ENCODE results near the gene CD63.

CD63 gene

GRCh38 chr12:55741931-55742680 is 13.3 kb upstream of the CD63 start:
- no peak for DNase-seq (ENCODE audit: low read depth in 4 of 4, low spot score in 1 of 4)

- no peak for DNase-seq (ENCODE audit: low read depth in 4 of 4, low spot score in 1 of 4)
Measured at GRCh38 chr12:55739025-55739378, 10.2 kb upstream of the CD63 start.

GRCh38 chr12:55738123-55739024 is 9.6 kb upstream of the CD63 start:
- peak; percentile 66 to 84 (median 76) for DNase-seq (ENCODE audit: low read depth in 4 of 4, low spot score in 1 of 4)

DNA sequence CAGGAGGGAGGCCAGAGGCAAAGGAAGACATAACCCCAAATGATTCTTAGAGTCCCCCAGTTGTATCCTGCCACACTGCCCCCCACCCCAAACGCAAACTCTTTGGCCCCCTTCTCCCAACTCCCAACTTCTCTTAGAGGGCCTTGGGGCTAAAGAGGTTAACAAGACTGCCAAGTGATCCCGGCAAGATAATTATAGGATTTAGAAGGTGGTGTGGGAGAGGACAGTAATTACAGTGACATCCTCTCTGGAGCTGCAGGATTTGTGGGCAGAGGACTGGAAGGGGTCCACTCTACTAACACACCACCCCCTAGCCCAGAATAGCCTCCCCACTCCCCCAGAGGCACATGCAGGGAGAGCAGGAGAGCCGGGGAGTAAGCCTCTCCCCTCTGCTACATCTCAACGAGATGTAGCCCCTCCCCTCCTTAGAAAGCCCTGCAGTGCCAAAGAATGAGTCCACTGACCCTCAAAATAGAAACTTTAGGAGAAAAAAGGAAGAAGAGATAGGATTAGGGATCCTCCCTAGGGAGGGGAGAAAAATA is 8.8 kb upstream of the CD63 start:
- no peak for DNase-seq (ENCODE audit: low read depth in 4 of 4, low spot score in 1 of 4)

DNA sequence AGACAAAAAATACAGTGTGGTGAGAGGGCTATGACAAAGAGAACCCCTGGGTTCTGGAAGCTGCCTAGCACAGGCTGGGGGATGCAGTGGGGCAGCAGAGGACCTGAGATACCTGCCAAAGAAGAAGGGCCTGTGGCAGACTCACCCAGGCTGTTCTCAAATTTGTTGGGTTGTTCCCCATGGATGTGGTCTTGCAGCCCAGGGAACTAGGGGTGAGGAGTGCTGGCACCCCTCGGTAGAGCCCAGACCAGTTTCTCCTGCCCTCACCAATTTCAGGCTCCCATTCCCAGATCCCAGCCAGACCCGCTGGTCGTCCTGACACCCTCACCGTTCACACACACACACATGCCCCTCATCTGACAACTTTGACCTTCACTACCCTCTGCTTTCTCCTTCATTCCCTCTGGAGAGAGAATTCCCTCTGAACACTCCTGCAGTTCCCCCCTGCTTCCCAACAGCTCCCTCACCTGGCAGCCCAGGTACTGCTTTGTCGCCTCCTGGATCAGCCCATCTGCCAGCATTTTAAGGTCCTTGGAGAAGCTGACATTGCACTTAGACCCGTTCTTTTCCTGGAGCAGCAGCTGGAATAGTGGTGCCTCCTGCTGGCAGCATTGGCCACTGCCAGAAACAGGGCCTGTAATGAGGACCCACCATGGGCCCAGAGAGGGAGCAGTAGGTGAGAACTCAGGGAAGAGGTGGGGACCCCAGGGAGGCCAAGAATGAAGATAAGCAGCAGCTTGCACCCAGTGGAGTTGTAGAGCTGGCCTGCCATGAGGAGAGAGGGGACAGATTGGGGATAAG is 8.2 kb upstream of the CD63 start:
- peak in 1 of 4 experiments; percentile 58 for DNase-seq (ENCODE audit: low read depth in 4 of 4, low spot score in 1 of 4)

- DNase-seq (ENCODE audit: low read depth in 4 of 4, low spot score in 1 of 4), result no peak
Measured at GRCh38 chr12:55736076-55736475, 7.3 kb upstream of the CD63 start.

- no peak for DNase-seq (ENCODE audit: low read depth in 4 of 4, low spot score in 1 of 4)
Measured at GRCh38 chr12:55734595-55734994, 5.8 kb upstream of the CD63 start.

- no peak for DNase-seq (ENCODE audit: low read depth in 4 of 4, low spot score in 1 of 4)
Measured at GRCh38 chr12:55733858-55734257, 5.0 kb upstream of the CD63 start.

DNA sequence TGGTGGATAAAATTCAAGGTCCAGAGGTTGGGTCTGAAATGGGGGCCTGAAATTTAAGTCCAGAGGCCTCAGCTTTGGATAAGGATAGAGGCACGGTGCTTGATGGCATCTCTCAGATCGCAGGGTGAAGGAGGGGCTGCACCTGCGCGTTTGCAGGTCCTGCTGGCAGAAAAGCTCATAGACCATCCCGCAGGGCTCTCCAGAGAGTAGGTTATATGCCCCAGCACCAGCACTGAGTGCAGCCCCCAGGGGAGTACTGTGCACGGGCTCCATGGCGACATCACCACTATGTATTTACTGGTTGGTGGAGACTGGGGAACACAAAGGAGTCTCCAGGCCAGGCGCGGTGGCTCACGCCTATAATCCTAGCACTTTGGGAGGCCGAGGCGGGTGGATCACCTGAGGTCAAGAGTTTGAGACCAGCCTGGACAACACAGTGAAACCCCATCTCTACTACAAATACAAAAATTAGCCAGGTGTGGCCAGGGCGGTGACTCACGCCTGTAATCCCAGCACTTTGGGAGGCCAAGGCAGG is 4.3 kb upstream of the CD63 start:
- DNase-seq (ENCODE audit: low read depth in 4 of 4, low spot score in 1 of 4), result no peak

GRCh38 chr12:55732288-55732687 is 3.5 kb upstream of the CD63 start:
- no peak for DNase-seq (ENCODE audit: low read depth in 4 of 4, low spot score in 1 of 4)

DNA sequence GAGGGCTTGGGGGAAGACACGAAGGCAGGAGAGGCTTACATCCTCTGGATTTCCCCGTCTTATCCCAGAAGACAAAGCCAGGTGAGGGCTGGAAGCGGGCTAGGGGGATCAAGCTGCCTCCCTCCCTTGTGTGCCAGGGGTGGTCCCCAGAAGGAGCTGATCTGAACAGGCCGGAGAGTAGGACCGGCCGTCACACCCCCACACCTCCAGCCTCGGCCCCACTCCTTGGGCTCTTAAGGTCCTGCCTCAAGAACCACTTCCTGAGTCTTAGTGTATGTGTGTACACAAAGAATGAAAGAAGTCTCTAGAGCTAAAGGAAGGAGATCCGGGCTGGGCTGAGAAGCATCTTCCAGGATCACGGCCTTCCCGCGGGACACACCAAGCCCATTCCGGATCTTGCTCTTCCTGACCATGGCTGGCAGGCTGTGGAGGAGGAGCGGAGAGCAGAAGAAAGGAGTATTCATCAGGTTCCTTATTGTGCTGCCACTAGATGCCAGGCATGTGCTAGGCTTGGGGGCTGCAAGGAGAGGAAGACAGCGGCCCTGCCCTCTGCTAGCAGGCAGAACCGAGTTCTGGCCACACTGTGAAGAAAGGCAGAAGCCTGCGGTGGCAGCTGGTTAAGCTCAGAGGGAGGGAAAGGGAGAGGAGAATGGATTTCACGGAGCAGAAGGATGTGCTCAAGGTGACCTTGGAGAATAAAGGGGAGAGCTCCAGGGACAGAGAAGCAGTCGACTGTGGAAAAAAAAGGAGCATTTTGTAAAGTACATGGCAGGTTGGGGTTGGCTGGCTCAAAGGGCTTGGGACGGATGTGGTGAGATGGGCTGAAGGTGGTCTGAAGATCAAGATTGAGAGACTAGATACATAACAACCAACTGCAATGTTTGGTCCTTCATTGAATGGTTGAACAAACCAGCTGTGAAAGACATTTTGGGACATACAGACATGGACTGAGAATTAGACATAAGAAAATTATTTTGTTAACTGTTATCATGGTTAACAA is 1.3 kb upstream of the CD63 start:
- DNase-seq (ENCODE audit: low read depth in 4 of 4, low spot score in 1 of 4), result no peak

DNA sequence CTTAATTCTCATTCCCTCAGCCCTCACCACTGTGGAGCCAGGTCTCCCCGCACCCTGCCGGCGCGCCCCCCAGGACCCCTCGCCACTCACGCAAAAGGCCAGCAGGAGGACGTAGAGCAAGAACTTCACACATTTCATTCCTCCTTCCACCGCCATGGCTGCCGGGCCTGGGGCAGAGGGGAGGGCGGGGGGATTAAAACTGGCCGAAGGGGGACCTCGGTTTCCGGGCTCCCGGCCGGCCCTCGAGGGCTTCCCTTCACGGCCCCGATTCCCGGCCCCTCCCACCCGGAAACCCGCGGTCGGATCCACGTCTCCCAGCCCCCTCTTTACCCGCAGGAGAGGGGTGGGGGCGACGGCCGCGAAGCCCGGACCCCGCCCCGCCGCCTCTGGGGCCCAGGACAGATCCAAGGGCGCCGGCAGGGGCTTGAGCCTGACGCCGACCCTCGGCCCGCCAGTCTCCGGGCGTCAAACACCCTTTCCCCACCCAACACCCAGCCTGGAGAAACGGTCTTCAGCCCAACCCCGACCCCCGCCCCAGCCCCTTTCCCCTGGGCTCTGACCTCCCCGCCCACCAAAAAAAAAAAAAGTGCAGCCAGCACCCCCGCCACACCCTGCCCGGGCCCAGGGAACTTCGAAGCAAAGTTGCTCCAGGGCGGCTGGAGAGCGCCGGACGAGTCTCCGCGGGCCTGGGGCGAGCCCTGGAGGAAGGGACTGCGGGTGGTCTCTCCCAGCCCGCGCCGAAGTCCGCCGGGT is 447 bp downstream of the CD63 start:
- DNase-seq (ENCODE audit: low read depth in 4 of 4, low spot score in 1 of 4), result no peak

GRCh38 chr12:55727643-55728185 is 1.1 kb downstream of the CD63 start:
- DNase-seq (ENCODE audit: low read depth in 4 of 4, low spot score in 1 of 4), result no peak

DNA sequence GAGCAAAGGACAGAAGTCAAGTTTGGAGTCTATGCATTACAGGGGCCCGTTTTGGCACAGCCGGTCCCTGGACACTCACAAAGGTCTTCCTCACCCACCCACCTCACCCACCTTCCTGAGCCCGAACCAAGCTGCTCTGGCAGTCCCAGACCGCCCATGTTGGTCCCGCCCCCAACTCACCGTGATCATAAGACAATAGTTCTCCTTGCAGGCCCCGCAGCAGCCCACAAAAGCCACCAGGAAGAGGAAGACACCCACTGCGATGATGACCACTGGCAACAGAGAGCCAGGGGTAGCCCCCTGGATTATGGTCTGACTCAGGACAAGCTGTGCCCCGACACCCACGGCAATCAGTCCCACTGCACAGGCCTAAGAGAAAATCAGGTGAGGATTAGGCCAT is 1.8 kb downstream of the CD63 start:
- no peak for DNase-seq (ENCODE audit: low read depth in 4 of 4, low spot score in 1 of 4)

- DNase-seq (ENCODE audit: low read depth in 4 of 4, low spot score in 1 of 4), result no peak
Measured at GRCh38 chr12:55725556-55725955, 3.3 kb downstream of the CD63 start.

DNA sequence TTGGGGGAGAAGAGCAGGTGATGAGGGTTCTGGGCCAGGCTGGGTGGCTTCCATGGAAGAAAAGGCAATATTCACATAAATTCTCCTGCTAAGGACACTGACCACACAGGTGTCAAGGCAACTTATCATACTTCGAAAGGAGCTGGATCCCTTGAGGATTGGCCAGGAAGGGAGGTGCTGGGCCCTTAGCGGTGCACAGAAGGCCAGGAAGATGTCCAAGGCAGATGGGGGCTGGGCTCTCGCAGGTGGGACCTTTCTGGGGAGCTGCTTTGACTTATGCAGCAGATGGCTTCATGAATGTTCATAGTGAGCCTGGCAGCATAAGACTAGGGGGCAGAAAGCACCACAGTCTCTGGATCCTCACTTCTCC is 3.9 kb downstream of the CD63 start:
- no peak for DNase-seq (ENCODE audit: low read depth in 4 of 4, low spot score in 1 of 4)

GRCh38 chr12:55724226-55724939 is 4.4 kb downstream of the CD63 start:
- no peak for DNase-seq (ENCODE audit: low read depth in 4 of 4, low spot score in 1 of 4)

- DNase-seq (ENCODE audit: low read depth in 4 of 4, low spot score in 1 of 4), result no peak
Measured at GRCh38 chr12:55723516-55724225, 5.1 kb downstream of the CD63 start.

Data from stimulated activated CD4-positive, alpha-beta T cell treated with anti-CD3 and anti-CD28 coated beads, Interleukin-1b, Interleukin-23, amount 100 ng/mL, for 24 hours (primary cell).